Gastrocnemius medialis (tissue), 4 donors: ENCODE results near the gene ALK.

Experiments
- CTCF ChIP-seq, 5 experiments: fragments of 450-650 bp in 3 of 5; fragments of 200-600 bp in 2 of 5; sonication (generic) in 2 of 5; IDR thresholded peaks in 4 of 5; conservative IDR thresholded peaks in 1 of 5; 1 replicate in 4 of 5; 2 replicates in 1 of 5; pipeline ENCODE4 v1.5.1; 2016 to 2019; ENCODE audit warnings: antibody characterized with exemption in 5 of 5, mild to moderate bottlenecking in 3 of 5, moderate library complexity in 3 of 5
- POLR2A ChIP-seq, 2 donors: fragments of 450-650 bp; IDR thresholded peaks; one replicate each; pipeline ENCODE4 v1.6.1; 2017; ENCODE audit warnings: antibody characterized with exemption in 2 of 2, mild to moderate bottlenecking in 2 of 2, moderate library complexity in 2 of 2

- TF ChIP-seq CTCF (IDR thresholded peaks at IDR 0.05 in 4 of 5, conservative IDR thresholded peaks at IDR 0.05 in 1 of 5) (no peak), POLR2A (IDR thresholded peaks at IDR 0.05) (no peak)
These were observed 207.1 kb downstream of the ALK start for GRCh38 chr2:29714333-29714732.
